HG03280 (cell line): Measurements from ENCODE around the gene METTL16.
"Not testable (repeated sequence)": the region's sequence is repeated elsewhere in the genome, so short reads cannot be mapped to it uniquely, and the experiment has no call there.

Experiments
- ATAC-seq: cut with Tn5 transposase; IDR thresholded peaks from one replicate; pipeline ENCODE4 v1.9.1; 2021; ENCODE audit warnings: mild to moderate bottlenecking, moderate library complexity; ENCODE audit not compliant: unreplicated experiment

METTL16 gene

DNA sequence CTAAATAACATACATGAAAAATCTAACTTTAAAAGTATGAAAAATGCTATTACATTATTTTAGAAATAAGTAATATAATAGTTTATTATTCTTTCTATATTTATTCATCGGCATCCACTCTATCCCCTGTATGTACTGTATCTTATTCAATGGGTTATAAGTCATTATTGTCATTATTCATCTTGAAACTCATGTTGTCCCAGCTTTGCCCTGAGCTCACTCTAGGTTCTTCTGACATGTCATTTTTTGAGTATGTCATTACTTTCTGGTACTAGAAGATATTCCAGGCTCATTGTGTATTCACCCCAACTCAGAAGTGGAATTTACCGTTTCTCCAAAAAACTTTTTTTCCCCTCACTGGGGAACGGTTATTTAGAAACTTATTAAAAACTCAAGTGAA is 57.8 kb downstream of the METTL16 start:
- no peak for ATAC-seq

DNA sequence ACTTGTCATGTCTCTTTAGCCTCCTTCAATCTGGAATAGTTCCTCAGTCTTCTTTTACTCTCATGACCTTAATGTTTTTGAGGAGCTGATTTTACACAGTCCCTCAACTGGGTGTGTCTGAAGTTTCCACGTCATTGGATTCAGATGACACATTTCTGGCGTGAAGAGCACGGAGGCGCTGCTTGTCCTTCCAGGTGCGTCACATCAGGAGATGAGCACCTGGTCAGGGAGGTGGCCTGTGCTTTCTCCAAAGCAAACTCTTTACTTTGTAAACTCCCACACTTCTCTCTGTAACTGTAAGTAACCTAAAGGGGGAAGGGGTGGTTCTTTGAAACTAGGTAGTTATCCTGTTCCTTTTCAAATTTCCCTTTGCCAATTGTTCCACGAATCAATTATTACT is 58.4 kb downstream of the METTL16 start:
- no peak for ATAC-seq

DNA sequence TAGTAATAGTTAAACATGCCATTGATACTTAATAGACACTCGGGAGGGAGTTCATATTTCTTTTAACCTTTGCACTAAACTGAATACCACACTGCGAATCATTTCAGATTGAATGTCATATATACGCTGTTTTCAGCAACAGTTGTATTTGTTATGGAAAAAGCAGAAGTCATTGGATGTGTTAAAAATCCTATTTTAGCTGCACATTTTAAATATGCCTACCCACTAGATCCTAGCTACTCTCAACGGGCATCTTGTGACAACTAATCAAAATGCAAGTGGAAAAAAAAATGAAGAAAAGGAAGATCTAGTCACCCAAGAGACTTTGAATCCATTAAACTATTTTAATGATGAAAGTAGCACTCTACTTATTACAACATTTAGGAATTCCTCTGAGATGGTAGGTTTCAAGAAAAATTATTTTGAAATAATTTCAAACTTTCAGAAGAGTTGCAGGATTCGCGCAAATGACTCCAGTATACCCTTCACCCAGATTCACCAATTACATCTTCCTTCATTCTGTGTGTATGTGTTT is 59.4 kb downstream of the METTL16 start:
- ATAC-seq = no peak

DNA sequence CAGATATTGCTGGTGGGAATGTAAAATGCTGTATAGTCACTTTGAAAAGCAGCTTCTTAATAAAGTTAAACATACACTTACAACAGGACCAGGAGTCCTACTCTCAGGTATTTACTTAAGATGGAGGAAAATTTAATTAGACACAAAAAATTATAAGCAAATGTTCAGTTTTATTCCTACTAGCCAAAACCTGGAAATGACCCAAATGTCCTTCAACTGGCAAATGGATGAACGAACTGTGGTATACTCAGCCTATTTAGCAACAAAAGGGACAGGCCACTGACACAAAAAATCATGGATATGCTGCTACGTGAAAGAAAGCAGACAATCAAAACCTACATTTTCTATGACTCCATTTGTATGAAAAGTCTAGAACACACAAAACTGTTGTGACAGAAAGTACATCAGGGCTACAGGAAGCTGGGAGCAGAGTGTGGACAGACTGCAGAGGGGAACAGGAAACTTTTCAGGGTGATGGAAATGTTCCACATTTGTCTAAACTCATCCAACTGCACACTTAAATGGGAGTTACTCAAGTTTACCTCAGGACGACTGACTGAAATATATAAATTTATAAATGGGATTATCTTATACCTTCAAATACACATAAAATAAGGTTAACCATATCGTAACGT is 61.6 kb downstream of the METTL16 start:
- ATAC-seq = no peak

DNA sequence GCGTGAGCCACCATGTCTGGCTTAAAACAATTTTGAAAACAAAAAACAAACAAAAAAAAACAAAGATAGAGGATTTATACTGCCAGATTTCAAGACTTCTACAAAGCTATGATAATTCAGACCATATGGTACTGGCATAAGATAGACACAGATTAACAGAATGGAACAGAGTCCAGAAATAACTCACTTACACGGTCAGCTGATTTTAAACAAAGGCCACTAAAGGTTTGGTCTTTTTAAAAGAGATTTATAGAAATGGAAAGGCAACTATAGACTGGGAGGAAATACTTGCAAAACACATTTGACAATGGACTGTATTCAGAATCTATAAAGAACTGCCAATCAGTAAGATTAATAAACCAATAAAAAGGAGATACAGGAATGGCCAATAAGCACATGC is 62.2 kb downstream of the METTL16 start:
- no peak for ATAC-seq

DNA sequence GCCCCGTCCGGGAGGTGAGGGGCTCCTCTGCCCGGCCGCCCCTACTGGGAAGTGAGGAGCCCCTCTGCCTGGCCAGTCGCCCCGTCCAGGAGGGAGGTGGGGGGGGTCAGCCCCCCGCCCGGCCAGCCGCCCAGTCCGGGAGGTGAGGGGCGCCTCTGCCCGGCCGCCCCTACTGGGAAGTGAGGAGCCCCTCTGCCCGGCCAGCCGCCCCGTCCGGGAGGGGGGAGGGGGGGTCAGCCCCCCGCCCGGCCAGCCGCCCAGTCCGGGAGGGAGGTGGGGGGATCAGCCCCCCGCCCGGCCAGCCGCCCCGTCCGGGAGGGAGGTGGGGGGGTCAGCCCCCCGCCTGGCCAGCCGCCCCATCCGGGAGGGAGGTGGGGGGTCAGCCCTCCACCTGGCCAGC is 64.2 kb downstream of the METTL16 start:
- ATAC-seq = not testable (repeated sequence)

DNA sequence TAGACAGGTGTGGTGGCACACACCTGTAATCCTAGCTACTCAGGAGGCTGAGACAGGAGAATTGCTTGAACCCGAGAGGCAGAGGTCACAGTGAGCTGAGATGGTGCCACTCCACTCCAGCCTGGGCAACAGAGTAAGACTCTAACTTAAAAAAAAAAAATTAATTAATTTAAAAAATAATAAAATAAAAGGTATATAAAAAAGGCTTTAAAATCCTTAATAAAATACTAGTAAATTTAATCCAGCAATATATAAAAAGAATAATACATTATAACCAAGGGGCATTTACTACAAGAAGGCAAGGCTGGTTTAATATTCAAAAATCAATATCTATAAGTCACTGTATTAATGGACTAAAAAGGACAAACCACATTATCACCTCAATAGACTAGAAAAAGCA is 66.0 kb downstream of the METTL16 start:
- ATAC-seq = no peak

DNA sequence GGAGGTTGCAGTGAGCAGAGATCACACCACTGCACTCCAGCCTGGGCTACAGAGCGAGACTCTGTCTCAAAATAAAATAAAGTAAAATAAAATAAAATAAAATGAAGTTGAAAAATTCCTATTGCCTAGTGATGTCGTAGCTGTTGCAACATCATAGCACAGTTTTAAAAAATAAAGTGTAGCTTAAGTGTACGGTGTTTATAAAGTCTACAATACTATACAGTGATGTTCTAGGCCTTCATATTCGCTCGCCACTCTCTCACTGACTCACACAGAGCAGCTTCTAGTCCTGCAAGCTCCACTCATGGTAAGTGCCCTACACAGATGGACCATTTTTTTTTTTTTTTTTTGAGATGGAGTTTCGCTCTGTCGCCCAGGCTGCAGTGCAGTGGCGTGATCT is 67.3 kb downstream of the METTL16 start:
- no peak for ATAC-seq

DNA sequence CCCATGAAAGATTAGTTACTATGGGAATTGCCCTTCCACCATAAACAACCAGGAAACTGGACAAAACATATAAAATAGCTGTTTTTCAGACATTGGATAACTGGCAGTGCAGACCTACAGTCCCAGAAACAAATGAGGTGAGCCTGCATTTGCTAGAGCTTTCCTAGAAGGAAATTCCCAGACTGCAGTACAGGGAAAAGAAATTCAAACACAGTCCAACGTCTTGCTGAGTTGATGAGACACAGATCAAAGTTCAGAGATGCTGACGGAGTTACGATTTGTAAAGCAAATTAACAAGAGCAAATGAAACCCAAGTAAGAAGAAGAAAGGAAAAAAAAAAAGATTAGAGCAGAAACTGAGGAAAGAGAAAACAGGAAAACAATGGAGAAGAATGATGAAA is 69.5 kb downstream of the METTL16 start:
- no peak for ATAC-seq

DNA sequence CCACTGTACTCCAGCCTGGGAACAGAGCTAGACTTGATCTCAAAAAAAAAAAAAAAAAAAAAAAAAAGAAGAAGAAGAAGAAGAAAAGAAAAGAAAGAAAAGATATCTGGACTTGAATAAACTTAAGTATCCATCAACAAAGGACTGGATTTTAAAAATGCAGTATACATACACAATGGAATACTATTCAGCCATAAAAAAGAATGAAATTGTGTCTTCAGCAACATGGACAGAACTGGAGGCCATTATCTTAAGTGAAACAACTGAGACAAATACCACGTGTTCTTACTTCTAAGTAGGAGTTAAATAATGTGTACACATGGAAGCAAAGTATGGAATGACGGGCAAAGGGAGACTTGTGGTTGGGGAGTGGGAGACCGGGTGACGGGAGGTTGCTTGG is 70.8 kb downstream of the METTL16 start:
- ATAC-seq = no peak

DNA sequence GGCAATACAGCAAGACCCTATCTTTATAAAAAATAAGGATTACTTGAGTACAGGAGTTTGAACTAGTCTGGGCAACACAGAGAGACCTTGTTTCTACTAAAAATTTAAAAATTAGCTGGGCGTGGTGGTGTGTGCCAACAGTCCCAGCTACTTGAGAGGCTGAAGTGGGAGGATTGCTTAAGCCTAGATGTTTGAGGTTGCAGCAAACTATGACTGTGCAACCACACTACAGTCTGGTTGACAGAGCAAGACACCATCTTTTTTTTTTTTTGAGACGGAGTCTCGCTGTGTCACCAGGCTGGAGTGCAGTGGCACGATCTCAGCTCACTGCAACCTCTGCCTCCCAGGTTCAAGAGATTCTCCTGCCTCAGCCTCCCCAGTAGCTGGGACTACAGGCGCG is 71.7 kb downstream of the METTL16 start:
- ATAC-seq = not testable (repeated sequence)

DNA sequence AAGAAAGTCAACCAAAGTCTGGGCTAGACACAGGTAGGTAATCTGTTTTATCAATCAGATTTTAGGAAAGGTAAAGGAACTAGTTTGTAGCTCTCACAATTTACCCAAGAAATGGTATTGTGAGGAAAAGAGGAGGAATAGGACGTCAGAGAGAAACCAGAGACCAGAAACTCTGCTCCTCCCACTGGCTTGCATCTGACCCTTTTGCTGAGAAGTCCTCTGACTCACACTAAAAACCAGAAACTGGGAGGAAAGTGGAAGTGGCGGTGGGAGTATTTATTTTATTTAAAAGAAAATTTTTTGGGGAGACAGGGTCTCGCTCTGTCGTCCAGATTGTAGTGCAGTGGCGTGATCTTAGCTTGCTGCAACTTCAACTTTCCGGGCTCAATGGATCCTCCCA is 72.9 kb downstream of the METTL16 start:
- ATAC-seq = no peak

DNA sequence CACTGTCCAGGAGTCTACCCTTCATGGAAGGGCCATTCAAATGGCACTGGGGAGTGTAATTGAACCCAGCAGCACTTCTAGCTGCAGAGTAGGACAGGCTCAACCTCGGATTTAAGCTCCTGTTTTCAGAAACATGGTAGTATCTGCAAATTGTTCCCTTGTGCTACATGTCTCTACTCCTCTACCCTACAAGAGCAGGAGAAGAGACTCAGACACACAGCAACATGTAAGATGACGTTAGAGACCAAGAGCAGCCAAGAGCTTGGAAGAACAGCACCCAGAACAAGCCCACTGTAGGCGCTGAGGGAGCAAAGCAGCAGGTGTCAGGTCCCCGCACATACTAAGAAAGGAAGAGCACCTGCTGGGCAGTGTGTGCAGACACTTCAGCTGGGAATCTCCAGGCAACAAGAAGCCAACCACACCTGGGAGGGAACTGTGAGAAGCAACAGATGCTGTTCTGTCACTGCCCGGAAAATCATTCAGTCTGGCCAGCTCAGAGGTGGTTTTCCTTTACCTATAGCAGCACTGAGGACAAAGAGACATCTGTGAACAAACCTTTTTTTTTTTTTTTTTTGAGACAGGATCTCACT is 75.3 kb downstream of the METTL16 start:
- ATAC-seq = no peak

DNA sequence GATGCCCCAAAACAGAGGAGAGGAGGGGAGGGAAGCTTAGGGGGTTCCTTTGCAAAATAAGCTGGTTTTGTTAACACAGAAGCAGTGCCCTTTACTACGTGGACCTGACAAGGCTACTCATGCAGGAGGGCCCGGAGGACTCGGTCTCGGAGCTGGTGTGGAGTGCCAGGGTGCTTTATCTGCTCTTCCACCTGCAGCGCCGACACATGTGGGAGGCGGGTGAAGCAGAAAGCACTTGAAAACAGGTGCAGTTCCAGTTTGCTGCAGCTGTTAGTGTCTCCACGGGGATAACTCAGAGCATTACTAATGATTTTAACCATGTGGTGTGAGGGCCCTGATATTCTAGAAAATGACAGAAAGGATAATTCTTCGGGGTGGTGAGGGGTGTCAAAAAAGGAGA is 75.8 kb downstream of the METTL16 start:
- no peak for ATAC-seq

DNA sequence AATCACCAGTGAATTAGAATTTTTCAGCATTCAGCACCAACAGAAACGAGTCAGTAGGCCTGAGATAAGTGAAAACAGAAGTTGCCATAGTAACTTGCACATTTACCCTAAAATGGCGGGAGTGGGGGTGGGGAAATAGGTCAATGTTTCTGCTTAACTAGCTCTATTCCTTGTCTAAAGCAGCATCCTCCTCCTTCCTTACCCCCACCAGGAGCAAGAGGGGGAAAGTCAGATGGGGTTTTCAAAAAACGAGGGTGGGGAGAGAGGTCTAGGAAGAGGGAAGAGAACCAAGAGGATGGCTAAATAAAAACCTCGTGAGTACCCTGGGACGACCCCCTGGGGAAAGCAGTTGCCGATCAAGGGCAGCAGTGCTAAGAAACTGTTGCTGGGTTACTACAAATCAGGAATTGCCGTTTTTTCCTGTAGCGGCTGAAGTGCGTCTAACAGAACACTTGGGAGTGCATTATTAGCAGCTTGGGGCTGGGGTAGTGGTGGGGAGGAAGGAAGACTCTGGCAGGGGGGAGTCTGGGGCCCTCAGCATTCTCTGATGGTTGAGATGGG is 76.4 kb downstream of the METTL16 start:
- no peak for ATAC-seq

DNA sequence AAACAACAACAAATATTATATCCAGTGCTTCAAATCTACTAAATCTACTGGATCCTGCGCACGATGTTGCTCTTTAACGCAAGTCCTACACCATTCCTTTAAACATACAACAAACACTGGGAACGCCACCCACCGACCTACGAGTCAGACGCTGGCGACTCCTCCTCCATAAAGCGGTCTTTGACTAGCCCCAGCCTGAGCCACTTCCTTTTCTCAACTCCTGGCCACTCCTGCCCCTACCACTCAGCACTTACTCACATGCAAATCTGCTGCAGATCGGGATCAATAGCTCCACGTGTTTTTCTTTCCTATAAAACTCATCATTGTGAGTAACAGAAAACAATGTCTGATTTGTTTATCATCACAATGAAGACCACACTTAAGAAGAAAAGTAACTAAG is 78.0 kb downstream of the METTL16 start:
- no peak for ATAC-seq

DNA sequence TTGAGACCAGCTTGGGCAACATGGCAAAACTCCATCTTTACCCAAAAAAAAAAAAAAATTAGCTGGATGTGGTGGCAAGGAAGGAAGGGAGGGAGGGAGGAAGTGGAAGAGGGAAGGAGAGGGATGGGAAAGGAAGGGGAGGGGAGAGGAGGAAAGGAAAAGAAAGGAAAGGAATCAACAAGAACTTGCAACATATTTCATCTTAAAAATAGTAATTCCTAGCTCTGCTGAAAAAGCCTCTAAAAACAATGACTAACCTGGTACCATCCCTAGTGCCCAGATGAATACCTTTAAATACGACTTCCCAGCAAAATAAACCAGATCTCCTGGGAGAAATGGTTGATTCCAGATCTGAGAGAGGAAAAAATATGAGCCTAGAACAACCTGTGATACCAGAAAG is 83.8 kb downstream of the METTL16 start:
- no peak for ATAC-seq

DNA sequence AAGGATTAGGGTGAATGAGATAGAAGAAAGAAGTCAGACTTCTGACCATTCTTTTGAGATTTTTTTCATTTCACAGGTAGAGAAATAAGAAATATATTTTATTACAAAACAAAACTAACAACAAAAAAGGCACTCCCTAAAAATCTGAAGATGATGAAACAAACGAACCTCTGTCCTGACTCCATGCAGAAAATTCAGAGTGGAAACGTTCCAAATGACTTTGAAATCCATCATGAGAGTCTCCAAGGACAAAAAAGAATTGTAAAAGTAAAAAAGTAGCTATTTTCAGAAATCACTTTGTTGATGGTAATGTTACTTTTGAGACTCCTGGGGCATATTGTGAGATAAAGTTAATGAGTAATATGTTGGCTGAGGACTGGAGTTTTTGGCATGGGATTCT is 84.5 kb downstream of the METTL16 start:
- no peak for ATAC-seq

DNA sequence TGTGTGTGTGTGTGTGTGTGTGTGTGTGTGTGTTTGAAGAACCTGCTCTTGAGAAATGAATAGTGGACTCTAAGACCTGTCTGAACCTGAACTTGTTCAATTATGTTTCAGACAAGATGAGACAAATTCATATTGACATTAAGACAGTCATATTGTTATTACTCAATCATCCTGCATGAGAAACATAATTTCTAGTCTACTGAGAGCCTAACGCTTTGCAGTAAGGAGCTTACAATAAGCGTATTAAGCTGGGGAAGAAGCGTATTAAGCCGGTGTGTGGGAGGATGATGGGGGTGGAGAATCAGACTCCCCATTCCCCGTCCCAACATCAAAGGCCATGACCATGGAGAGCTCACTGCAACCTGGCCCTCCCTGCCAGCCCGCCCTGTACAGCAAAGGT is 88.4 kb downstream of the METTL16 start:
- no peak for ATAC-seq

DNA sequence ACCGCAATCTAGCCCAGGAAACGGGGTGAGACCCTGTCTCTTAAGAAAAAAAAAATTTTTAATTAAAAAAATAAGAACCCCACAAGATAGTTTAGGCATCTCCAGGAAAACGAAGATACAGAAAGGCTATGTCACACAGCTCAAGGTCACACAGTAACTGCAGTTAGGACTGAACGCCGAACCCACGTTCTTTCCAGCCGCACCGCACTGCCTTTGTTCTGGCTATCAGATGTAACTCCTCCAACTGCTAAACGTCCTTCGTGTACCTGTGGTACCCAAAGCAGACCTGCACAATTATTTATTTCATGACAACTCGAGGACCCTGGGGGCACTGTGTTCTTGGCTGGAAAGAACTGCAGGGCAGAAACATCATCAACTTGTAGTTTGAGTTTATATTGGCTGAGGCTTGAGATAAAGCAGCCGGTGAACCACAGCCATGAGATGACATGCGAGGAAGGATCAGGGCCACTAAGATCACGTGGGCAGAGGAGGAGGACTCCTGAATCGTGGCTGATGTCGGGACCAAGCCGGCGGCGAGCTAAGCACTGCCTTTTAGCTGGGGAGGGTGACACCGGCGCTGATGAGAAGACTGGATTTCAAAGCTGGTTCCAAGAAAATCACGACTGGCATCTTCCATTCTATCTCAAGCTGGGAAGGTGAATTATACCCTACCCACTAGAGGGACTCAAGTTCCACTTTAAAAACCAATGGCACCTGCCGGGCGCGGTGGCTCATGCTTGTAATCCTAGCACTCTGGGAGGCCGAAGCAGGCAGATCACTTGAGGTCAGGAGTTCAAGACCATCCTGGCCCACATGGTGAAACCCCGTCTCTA is 90.2 kb downstream of the METTL16 start:
- no peak for ATAC-seq

DNA sequence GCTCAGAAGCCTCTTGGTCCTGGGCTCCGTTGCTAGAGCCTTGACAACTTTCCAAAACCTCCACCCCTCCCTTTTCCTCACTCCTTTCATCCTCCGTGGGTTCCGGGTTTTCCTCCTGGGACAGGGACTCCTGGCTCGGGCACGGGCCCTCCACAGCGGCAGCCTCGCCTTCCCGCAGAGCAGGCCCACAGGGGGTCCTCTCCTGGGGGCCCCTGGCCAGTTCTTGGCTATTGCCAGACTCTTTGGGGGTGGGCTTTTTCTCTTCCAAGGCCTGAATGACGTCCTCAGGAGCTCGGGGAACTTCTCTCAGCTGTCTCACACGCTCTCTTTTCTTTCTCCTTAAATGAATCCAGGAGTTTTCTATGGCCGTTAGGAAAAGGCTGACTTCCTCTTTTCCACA is 91.5 kb downstream of the METTL16 start:
- no peak for ATAC-seq

DNA sequence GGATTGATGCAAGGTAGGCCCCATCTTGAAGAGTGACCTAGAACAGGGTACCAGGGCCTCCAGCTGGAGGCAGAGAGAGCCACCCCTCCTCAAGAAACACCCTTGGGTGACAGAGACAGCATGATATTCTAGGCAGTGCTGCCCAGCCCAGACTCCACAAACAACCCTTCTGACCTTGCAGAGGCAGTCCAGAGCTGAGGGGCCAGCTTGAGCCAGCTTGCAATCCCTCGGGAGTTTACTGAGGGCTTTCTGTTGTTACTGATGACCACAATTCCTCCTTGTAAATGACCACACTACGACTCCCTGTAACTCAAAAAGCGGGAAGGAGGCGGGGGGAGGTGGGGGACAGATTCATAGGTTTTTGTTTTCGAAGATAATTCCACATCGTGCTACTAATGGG is 92.2 kb downstream of the METTL16 start:
- no peak for ATAC-seq
